Measurements from ENCODE around the gene BCR. TPM values are rescaled to one million over a fixed set of nuclear protein-coding genes. Genes with fewer than 3 reads are reported as not detected.

The BCR gene
- total RNA-seq, 2 donors from 2014 or later: 27.0 to 41.3 TPM

- no peaks in the 10 kb centered on the region for H3K36me3 ChIP-seq
- no peak overlapping the region for H3K4me3 ChIP-seq
- no peak for TF ChIP-seq CTCF (IDR thresholded peaks at IDR 0.05)
- H3K4me1 ChIP-seq: no peaks in the 10 kb centered on the region
- no peak for DNase-seq (ENCODE audit: low spot score)
- no peaks in the 10 kb centered on the region for H3K9me3 ChIP-seq
- no peaks in the 10 kb centered on the region for H3K27me3 ChIP-seq
- no peak overlapping the region for H3K27ac ChIP-seq
These were observed 11.3 kb upstream of the BCR start for GRCh38 chr22:23169043-23169406.

GRCh38 chr22:23175817-23176644 lies 4.3 kb upstream of the BCR start:
- no peak for TF ChIP-seq CTCF (IDR thresholded peaks at IDR 0.05)
- DNase-seq (ENCODE audit: low spot score): no peak

GRCh38 chr22:23176645-23177027 lies 3.7 kb upstream of the BCR start:
- Histone ChIP-seq H3K27me3 (no peaks in the 10 kb centered on the region), H3K4me3 (no peak overlapping the region), H3K36me3 (no peaks in the 10 kb centered on the region), H3K9me3 (peaks cover 0 to 9% of the 10 kb centered on the region in 2 donors), H3K27ac (no peak overlapping the region), H3K4me1 (peaks cover 0 to 25% of the 10 kb centered on the region in 2 donors)
- TF ChIP-seq CTCF (IDR thresholded peaks at IDR 0.05): no peak
- DNase-seq (ENCODE audit: low spot score): no peak

More at GRCh38 chr22:23175817-23176644, 4.3 kb upstream of the BCR start:
- Histone ChIP-seq H3K4me1 (peaks cover 0 to 21% of the 10 kb centered on the region in 2 donors), H3K4me3 (no peak overlapping the region), H3K9me3 (peaks cover 0 to 9% of the 10 kb centered on the region in 2 donors), H3K27ac (no peak overlapping the region), H3K36me3 (no peaks in the 10 kb centered on the region), H3K27me3 (no peaks in the 10 kb centered on the region)

GRCh38 chr22:23177197-23177596 lies 3.1 kb upstream of the BCR start:
- Histone ChIP-seq H3K27ac (no peak overlapping the region), H3K9me3 (peaks cover 0 to 9% of the 10 kb centered on the region in 2 donors), H3K27me3 (no peaks in the 10 kb centered on the region), H3K4me3 (no peak overlapping the region), H3K36me3 (no peaks in the 10 kb centered on the region), H3K4me1 (peaks cover 0 to 30% of the 10 kb centered on the region in 2 donors)
- DNase-seq (ENCODE audit: low spot score): no peak
- TF ChIP-seq CTCF (IDR thresholded peaks at IDR 0.05): no peak

GRCh38 chr22:23178512-23179254 lies 1.6 kb upstream of the BCR start:
- Histone ChIP-seq H3K27ac (peak overlapping the region; percentile 51 to 77), H3K4me3 (no peak overlapping the region)

More at GRCh38 chr22:23178512-23179254, 1.6 kb upstream of the BCR start:
- Histone ChIP-seq H3K4me1 (peaks cover 0 to 45% of the 10 kb centered on the region in 2 donors), H3K27me3 (no peaks in the 10 kb centered on the region), H3K9me3 (peaks cover 0 to 9% of the 10 kb centered on the region in 2 donors), H3K36me3 (no peaks in the 10 kb centered on the region)
- peak; percentile 66 for DNase-seq (ENCODE audit: low spot score)
- peak; percentile 97 to 98 for TF ChIP-seq CTCF (IDR thresholded peaks at IDR 0.05)

Measured in right atrium auricular region (tissue), 2 donors.